OCI-LY1 (cell line): ENCODE results near the gene CD47.

Experiments used
- H2AFZ ChIP-seq: fragments of 200-600 bp; sonication (generic), shearing (Covaris generic); 2 replicates; pipeline ENCODE4 v1.6.0; 2014; ENCODE audit warnings: antibody characterized with exemption, mild to moderate bottlenecking, low read length
- H3F3A ChIP-seq: fragments of 200-600 bp; sonication (generic), shearing (Covaris generic); 2 replicates; pipeline ENCODE4 v1.6.0; 2014; ENCODE audit warnings: mild to moderate bottlenecking, antibody characterized with exemption, low read length, moderate library complexity; ENCODE audit not compliant: insufficient read depth
- H3K27ac ChIP-seq: fragments of 200-600 bp; sonication (generic); 2 replicates; pipeline ENCODE4 v1.5.1; 2014; ENCODE audit warnings: low read length, mixed run types, mild to moderate bottlenecking, low read depth; ENCODE audit not compliant: poor library complexity, severe bottlenecking
- H3K27me3 ChIP-seq: fragments of 200-600 bp; sonication (generic); 2 replicates; pipeline ENCODE4 v1.6.0; 2014; ENCODE audit warnings: antibody characterized with exemption, mild to moderate bottlenecking, low read length, moderate library complexity; ENCODE audit not compliant: insufficient read depth
- H3K36me3 ChIP-seq: fragments of 200-600 bp; sonication (generic); 2 replicates; pipeline ENCODE4 v1.6.1; 2014; ENCODE audit warnings: mild to moderate bottlenecking, antibody characterized with exemption, low read length, moderate library complexity, mixed read lengths; ENCODE audit not compliant: insufficient read depth
- H3K4me1 ChIP-seq: fragments of 200-600 bp; sonication (generic); 2 replicates; pipeline ENCODE4 v1.5.1; 2014; ENCODE audit warnings: mild to moderate bottlenecking, low read length, moderate library complexity; ENCODE audit not compliant: insufficient read depth, severe bottlenecking
- H3K4me2 ChIP-seq: fragments of 200-600 bp; sonication (generic), shearing (Covaris generic); 2 replicates; pipeline ENCODE4 v1.6.1; 2014; ENCODE audit warnings: low read length
- H3K4me3 ChIP-seq: fragments of 200-600 bp; sonication (generic); 2 replicates; pipeline ENCODE4 v1.5.1; 2014; ENCODE audit warnings: low read length, low read depth, mild to moderate bottlenecking, mixed read lengths; ENCODE audit not compliant: poor library complexity, severe bottlenecking
- H3K79me2 ChIP-seq: fragments of 200-600 bp; shearing (Covaris generic); 2 replicates; pipeline ENCODE4 v1.6.1; 2016; ENCODE audit warnings: mixed run types, low read length, mixed read lengths; ENCODE audit not compliant: insufficient read depth
- H3K9ac ChIP-seq: fragments of 200-600 bp; sonication (generic), shearing (Covaris generic); 2 replicates; pipeline ENCODE4 v1.6.1; 2014; ENCODE audit warnings: mild to moderate bottlenecking, low read length, mixed read lengths
- H3K9me2 ChIP-seq: fragments of 200-600 bp; sonication (generic), shearing (Covaris generic); 2 replicates; pipeline ENCODE4 v1.6.1; 2014; ENCODE audit warnings: low read depth, mild to moderate bottlenecking, low read length, mixed read lengths
- H3K9me3 ChIP-seq: fragments of 200-600 bp; shearing (Covaris generic); 2 replicates; pipeline ENCODE4 v1.6.1; 2014; ENCODE audit warnings: low read length, mixed read lengths
- H4K20me1 ChIP-seq: fragments of 200-600 bp; sonication (generic), shearing (Covaris generic); 2 replicates; pipeline ENCODE4 v1.6.0; 2016; ENCODE audit warnings: mild to moderate bottlenecking, low read length; ENCODE audit not compliant: insufficient read depth
- EZH2 ChIP-seq: fragments of 200-600 bp; sonication (generic), shearing (Covaris generic); IDR thresholded peaks from 2 replicates; pipeline ENCODE4 v1.8.0; 2017; ENCODE audit warnings: borderline replicate concordance, mixed run types, mild to moderate bottlenecking, antibody characterized with exemption, low read length, moderate library complexity, mixed read lengths
- TF ChIP-seq, protein P1 (sequence below): fragments of 200-600 bp; sonication (generic), shearing (Covaris generic); IDR thresholded peaks from 2 replicates; pipeline ENCODE4 v1.5.1; 2017; ENCODE audit warnings: mild to moderate bottlenecking, antibody characterized with exemption, low read length, moderate library complexity, mixed read lengths

Gene CD47

DNA sequence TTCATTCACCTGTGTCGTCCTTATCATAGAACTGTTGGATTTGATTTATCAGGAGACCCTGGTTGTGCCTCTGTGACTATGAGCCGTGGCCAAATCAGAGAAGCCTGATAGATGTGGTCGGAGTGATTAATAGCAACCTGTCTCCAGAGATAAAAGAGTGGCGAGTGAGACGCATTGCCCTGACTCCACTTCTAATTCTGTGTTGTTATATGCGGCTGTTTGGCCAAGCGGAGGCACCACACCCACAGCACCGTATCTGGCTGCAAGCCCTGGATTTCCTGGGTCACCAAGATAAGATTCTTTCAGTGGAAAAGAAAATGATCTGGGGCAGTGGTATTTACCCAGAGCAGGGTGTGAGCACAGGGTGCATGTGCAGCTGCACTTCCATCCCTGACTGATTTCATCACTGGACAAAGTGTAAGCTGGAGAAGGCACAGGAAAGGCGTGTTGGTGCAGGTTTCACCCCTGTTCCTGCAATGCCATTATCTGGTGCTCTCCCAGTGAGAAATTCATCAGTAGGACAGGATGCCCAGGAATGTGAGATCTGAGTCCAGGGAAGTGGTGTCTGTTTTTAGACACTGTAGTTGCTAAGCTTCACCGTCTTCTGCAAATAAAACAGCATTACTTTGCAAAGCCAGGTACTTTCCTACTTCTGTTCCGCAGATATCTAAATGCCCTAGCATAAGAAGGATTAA, 84.6 kb downstream of the CD47 start:
- no peaks in the 10 kb centered on the region for H4K20me1 ChIP-seq
- H3K4me2 ChIP-seq, result no peak overlapping the region
- no peaks in the 10 kb centered on the region for H3K36me3 ChIP-seq
- H3K4me1 ChIP-seq, result no peaks in the 10 kb centered on the region
- H3K9me2 ChIP-seq, result no peaks in the 10 kb centered on the region
- no peak overlapping the region for H3K27ac ChIP-seq
- no peaks in the 10 kb centered on the region for H3K9me3 ChIP-seq
- no peak for TF ChIP-seq EZH2
- TF ChIP-seq, protein P1, sequence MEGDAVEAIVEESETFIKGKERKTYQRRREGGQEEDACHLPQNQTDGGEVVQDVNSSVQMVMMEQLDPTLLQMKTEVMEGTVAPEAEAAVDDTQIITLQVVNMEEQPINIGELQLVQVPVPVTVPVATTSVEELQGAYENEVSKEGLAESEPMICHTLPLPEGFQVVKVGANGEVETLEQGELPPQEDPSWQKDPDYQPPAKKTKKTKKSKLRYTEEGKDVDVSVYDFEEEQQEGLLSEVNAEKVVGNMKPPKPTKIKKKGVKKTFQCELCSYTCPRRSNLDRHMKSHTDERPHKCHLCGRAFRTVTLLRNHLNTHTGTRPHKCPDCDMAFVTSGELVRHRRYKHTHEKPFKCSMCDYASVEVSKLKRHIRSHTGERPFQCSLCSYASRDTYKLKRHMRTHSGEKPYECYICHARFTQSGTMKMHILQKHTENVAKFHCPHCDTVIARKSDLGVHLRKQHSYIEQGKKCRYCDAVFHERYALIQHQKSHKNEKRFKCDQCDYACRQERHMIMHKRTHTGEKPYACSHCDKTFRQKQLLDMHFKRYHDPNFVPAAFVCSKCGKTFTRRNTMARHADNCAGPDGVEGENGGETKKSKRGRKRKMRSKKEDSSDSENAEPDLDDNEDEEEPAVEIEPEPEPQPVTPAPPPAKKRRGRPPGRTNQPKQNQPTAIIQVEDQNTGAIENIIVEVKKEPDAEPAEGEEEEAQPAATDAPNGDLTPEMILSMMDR, result no peak
- no peaks in the 10 kb centered on the region for H3F3A ChIP-seq
- H3K4me3 ChIP-seq, result no peak overlapping the region
- no peak overlapping the region for H2AFZ ChIP-seq
- H3K79me2 ChIP-seq, result no peaks in the 10 kb centered on the region
- H3K27me3 ChIP-seq, result no peaks in the 10 kb centered on the region
- no peak overlapping the region for H3K9ac ChIP-seq

DNA sequence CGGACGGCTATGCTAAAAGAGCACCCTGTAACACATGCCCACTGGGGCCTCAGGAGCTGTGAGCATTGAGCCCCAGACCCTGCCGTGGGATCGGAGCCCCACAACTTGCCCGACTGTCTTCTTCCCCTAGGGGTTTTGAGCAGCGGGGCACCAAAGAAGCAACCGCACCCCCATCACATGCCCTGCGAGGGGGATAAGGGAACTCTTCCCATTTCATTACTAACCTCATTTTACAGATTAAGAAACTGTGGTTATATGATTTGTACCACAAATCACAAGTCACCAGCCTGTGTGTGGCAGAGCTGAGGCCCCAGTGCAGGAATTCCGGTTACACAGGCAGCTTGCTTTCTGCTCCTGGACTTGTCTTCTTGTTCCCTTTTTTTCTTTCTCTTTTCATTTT, 86.2 kb downstream of the CD47 start:
- H3K27ac ChIP-seq, result no peak overlapping the region
- no peaks in the 10 kb centered on the region for H3K9me3 ChIP-seq
- no peak overlapping the region for H3K4me2 ChIP-seq
- no peaks in the 10 kb centered on the region for H3K9me2 ChIP-seq
- no peaks in the 10 kb centered on the region for H4K20me1 ChIP-seq
- no peaks in the 10 kb centered on the region for H3K36me3 ChIP-seq
- no peaks in the 10 kb centered on the region for H3K27me3 ChIP-seq
- H3K79me2 ChIP-seq, result no peaks in the 10 kb centered on the region
- H3K4me1 ChIP-seq, result no peaks in the 10 kb centered on the region
- no peak for TF ChIP-seq EZH2
- TF ChIP-seq, protein P1, result no peak
- H2AFZ ChIP-seq, result no peak overlapping the region
- H3K4me3 ChIP-seq, result no peak overlapping the region
- no peaks in the 10 kb centered on the region for H3F3A ChIP-seq
- no peak overlapping the region for H3K9ac ChIP-seq

DNA sequence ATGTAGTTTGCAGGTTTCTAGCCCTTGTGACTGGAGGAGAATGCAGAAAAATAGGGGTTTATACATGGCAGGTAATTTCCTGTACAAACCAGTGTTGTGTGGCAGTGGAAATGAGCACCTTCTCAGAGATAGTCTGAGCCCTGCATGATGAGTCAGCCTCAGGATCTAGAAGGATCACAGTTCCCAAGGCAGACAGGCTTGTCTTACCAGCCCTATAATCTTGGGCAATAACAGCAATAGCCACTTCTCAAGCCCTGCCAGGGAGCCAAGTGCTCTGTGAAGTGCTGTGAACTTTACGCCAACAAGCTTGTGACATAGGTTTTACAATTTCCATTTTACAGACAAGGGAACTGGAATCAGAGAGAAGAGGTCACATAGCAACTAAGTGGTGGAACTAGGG, 89.4 kb downstream of the CD47 start:
- no peaks in the 10 kb centered on the region for H3K27me3 ChIP-seq
- no peaks in the 10 kb centered on the region for H3K36me3 ChIP-seq
- H3K9me3 ChIP-seq, result no peaks in the 10 kb centered on the region
- H3F3A ChIP-seq, result no peaks in the 10 kb centered on the region
- no peak overlapping the region for H2AFZ ChIP-seq
- no peak overlapping the region for H3K4me2 ChIP-seq
- no peak overlapping the region for H3K4me3 ChIP-seq
- H3K4me1 ChIP-seq, result no peaks in the 10 kb centered on the region
- H3K9ac ChIP-seq, result no peak overlapping the region
- H3K9me2 ChIP-seq, result no peaks in the 10 kb centered on the region
- no peaks in the 10 kb centered on the region for H4K20me1 ChIP-seq
- TF ChIP-seq, protein P1, result no peak
- TF ChIP-seq EZH2, result no peak
- H3K79me2 ChIP-seq, result no peaks in the 10 kb centered on the region
- H3K27ac ChIP-seq, result no peak overlapping the region
